Measurements from ENCODE around the gene NRARP. TPM values are rescaled to one million over a fixed set of nuclear protein-coding genes. Genes with fewer than 3 reads are reported as not detected.

NRARP gene
- total RNA-seq, 1 donor from 2014 or later: 170 TPM

DNA sequence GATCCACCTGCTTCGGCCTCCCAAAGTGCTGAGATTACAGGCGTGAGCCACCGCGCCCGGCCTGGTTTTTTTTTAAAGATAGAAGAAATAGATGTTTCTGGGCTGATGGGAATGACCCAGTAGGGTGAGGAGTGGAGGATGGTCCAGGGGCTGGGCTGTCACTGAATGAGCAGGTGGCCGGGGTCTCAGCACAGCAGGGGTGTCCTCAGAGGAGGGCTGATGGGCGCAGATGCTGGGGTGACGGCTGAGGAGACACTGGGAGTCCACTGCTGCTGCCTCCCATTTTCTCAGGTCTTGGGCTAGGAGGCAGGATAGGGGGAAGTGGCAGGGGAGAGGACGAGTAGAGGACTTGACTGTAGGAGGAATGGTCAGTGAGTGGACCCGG, 26.9 kb downstream of the NRARP start:
- H3K27ac Mint-ChIP-seq (ENCODE audit: unreplicated experiment): peak overlapping the region; percentile 77
- DNase-seq (ENCODE audit: low spot score): no peak
- H3K4me3 Mint-ChIP-seq (ENCODE audit: unreplicated experiment): peak overlapping the region; percentile 59
- TF ChIP-seq, protein P1, sequence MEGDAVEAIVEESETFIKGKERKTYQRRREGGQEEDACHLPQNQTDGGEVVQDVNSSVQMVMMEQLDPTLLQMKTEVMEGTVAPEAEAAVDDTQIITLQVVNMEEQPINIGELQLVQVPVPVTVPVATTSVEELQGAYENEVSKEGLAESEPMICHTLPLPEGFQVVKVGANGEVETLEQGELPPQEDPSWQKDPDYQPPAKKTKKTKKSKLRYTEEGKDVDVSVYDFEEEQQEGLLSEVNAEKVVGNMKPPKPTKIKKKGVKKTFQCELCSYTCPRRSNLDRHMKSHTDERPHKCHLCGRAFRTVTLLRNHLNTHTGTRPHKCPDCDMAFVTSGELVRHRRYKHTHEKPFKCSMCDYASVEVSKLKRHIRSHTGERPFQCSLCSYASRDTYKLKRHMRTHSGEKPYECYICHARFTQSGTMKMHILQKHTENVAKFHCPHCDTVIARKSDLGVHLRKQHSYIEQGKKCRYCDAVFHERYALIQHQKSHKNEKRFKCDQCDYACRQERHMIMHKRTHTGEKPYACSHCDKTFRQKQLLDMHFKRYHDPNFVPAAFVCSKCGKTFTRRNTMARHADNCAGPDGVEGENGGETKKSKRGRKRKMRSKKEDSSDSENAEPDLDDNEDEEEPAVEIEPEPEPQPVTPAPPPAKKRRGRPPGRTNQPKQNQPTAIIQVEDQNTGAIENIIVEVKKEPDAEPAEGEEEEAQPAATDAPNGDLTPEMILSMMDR (IDR thresholded peaks at IDR 0.05; ENCODE audit: unreplicated experiment): no peak
- H3K27me3 Mint-ChIP-seq (ENCODE audit: unreplicated experiment): peaks cover 9% of the 10 kb centered on the region
- H3K9me3 Mint-ChIP-seq (ENCODE audit: unreplicated experiment): no peaks in the 10 kb centered on the region
- peaks cover 21% of the 10 kb centered on the region for H3K4me1 Mint-ChIP-seq (ENCODE audit: unreplicated experiment)
- H3K36me3 Mint-ChIP-seq (ENCODE audit: low read depth, unreplicated experiment): peaks cover 4% of the 10 kb centered on the region

DNA sequence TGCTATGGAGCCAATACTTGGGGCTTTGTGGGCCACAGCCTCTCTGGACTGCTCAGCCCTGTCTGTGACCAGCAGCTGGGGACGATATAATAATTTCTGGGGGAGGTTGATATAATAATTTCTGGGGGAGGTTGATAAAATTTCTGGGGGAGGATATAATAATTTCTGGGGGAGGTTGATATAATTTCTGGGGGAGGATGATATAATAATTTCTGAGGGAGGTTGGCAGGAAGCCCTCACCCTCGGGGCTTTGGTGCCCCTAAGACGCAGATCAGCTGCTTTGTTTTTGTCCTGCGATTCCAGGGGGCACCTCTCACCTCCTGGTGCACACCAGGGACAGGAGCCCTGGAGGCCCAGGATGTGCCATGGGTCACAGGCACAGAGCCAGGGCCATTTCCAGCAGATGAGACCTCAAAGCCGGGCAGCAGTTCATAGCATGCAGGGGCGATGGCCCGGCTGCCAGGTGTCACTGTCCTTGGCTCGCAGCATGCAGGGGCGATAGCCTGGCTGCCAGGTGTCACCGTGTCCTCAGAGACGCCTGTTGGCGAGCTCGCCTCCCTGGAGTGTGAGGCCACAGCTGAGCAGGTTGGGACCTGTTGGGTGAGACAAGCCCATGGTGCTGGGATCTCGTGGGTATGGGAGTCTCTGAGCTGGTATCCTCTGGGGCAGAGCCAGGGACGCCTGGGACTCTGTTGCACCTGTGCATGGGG, 28.3 kb downstream of the NRARP start:
- TF ChIP-seq, protein P1 (IDR thresholded peaks at IDR 0.05; ENCODE audit: unreplicated experiment): no peak
- no peak for DNase-seq (ENCODE audit: low spot score)
- peaks cover 16% of the 10 kb centered on the region for H3K36me3 Mint-ChIP-seq (ENCODE audit: low read depth, unreplicated experiment)
- peaks cover 8% of the 10 kb centered on the region for H3K27me3 Mint-ChIP-seq (ENCODE audit: unreplicated experiment)
- peak overlapping the region; percentile 17 for H3K4me3 Mint-ChIP-seq (ENCODE audit: unreplicated experiment)
- H3K9me3 Mint-ChIP-seq (ENCODE audit: unreplicated experiment): no peaks in the 10 kb centered on the region
- H3K27ac Mint-ChIP-seq (ENCODE audit: unreplicated experiment): no peak overlapping the region
- peaks cover 21% of the 10 kb centered on the region for H3K4me1 Mint-ChIP-seq (ENCODE audit: unreplicated experiment)

DNA sequence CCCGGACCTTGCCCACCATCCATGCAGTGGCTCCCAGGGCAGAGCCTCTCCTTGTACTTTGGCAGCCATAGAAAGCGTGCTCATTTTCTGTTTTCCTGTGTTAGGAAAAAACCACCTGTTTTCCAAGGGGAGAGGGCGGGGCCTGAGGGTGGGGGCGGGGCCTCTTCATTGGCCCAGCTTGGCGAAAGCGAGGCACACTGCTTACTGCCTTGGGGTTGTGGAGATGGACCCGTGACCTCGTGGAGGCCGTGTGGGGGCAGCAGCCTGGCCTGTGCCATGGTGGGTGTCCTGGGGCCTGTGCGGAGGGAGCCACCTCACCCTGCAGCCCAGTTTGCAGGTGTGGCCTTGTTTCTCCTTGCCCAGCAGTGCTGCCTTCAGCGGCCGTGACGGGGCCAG, 29.0 kb downstream of the NRARP start:
- Mint-ChIP-seq H3K27ac (ENCODE audit: unreplicated experiment) (no peak overlapping the region), H3K9me3 (ENCODE audit: unreplicated experiment) (no peaks in the 10 kb centered on the region)
- TF ChIP-seq, protein P1 (IDR thresholded peaks at IDR 0.05; ENCODE audit: unreplicated experiment): no peak

DNA sequence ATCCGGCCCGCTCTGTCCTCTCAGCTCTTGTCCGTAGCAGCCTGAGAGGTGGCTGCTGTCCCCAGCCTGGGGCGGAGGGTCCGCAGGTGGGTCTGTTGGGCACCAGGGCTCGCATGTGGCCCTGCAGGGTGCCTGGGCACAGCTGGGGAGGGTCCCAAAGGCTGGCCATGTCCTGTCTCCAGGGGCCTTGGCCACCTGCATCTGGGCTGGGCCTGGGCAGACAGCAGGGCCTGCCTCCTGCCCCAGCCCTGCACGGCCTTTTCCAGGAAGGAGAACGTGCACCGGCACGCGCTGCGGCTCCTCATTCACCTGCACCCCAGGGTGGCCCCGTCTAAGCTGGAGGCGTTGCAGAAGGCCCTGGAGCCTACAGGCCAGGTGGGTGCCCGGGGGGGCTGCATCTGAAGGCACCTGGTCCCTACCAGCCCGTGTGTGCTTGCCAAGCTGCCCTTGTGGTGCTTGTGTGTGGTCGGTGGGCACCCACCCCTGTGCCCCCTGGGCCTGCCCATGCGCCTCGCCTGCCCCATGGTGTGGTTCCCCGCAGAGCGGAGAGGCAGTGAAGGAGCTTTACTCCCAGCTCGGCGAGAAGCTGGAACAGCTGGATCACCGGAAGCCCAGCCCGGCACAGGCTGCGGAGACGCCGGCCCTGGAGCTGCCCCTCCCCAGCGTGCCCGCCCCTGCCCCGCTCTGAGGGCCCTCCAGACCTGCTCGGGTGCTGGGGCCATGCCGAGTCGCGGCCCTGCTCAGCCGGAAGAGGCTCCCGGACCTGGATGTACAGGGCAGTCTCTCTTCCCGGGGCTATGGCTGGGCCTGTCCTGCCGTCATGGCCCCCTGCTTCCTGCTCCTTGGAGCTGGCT, 29.6 kb downstream of the NRARP start:
- DNase-seq (ENCODE audit: low spot score): no peak
- H3K27me3 Mint-ChIP-seq (ENCODE audit: unreplicated experiment): peaks cover 10% of the 10 kb centered on the region
- no peak overlapping the region for H3K4me3 Mint-ChIP-seq (ENCODE audit: unreplicated experiment)
- H3K36me3 Mint-ChIP-seq (ENCODE audit: low read depth, unreplicated experiment): peaks cover 24% of the 10 kb centered on the region
- H3K4me1 Mint-ChIP-seq (ENCODE audit: unreplicated experiment): peaks cover 21% of the 10 kb centered on the region
- no peak overlapping the region for H3K27ac Mint-ChIP-seq (ENCODE audit: unreplicated experiment)
- H3K9me3 Mint-ChIP-seq (ENCODE audit: unreplicated experiment): no peaks in the 10 kb centered on the region
- TF ChIP-seq, protein P1 (IDR thresholded peaks at IDR 0.05; ENCODE audit: unreplicated experiment): no peak

More for the DNA sequence above, 29.0 kb downstream of the NRARP start:
- Mint-ChIP-seq H3K4me3 (ENCODE audit: unreplicated experiment) (no peak overlapping the region), H3K4me1 (ENCODE audit: unreplicated experiment) (peaks cover 21% of the 10 kb centered on the region), H3K36me3 (ENCODE audit: low read depth, unreplicated experiment) (peaks cover 22% of the 10 kb centered on the region), H3K27me3 (ENCODE audit: unreplicated experiment) (peaks cover 11% of the 10 kb centered on the region)
- no peak for DNase-seq (ENCODE audit: low spot score)

DNA sequence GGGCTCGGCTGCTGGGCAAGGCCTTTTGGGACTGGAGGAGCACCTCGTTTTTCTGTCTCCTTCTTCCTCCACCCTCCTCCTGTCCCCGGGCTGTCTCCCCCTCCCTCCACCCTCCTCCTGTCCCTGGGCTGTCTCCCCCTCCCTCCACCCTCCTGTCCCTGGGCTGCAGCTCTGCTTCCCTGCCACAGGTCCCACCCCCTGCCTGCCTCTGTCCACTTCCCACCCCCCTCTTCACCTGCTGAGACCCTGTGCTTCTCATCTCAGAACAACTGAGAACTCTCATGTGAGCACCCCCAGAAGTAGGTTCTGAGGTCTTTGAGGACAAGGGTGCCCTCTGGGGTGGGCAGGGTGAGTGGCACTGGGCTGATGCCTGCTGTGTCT, 30.4 kb downstream of the NRARP start:
- peak overlapping the region; percentile 56 for H3K4me3 Mint-ChIP-seq (ENCODE audit: unreplicated experiment)
- H3K4me1 Mint-ChIP-seq (ENCODE audit: unreplicated experiment): peaks cover 16% of the 10 kb centered on the region
- H3K27ac Mint-ChIP-seq (ENCODE audit: unreplicated experiment): no peak overlapping the region
- peaks cover 24% of the 10 kb centered on the region for H3K36me3 Mint-ChIP-seq (ENCODE audit: low read depth, unreplicated experiment)
- H3K27me3 Mint-ChIP-seq (ENCODE audit: unreplicated experiment): peaks cover 10% of the 10 kb centered on the region
- H3K9me3 Mint-ChIP-seq (ENCODE audit: unreplicated experiment): no peaks in the 10 kb centered on the region
- DNase-seq (ENCODE audit: low spot score): no peak
- TF ChIP-seq, protein P1 (IDR thresholded peaks at IDR 0.05; ENCODE audit: unreplicated experiment): no peak
